Panc1 (cell line): ENCODE measurements around the gene SMCHD1. TPM values are rescaled to one million over a fixed set of nuclear protein-coding genes. Genes with fewer than 3 reads are reported as not detected.
"Not testable (repeated sequence)": the region's sequence is repeated elsewhere in the genome, so short reads cannot be mapped to it uniquely, and the experiment has no call there.

Experiments used
- ATAC-seq: fragments of 200-7000 bp; cut with Tn5 transposase; 2 replicates; pipeline ENCODE4 v1.9.1; 2020; ENCODE audit warnings: mild to moderate bottlenecking, moderate library complexity
- BruUV-seq: library from RNA; stranded (reverse); fragments of 400-500 nt; replicated peaks from 2 replicates; lab custom pipeline; 2021; lab: Mats Ljungman, UMichigan
- CTCF ChIA-PET: fragments of 300-600 bp; sonication (Branson Sonifier 250); formaldehyde crosslinking; loops from one replicate; lab custom pipeline; 2022; ENCODE audit warnings: antibody characterized with exemption; lab: Charles Lee
- POLR2A ChIA-PET: fragments of 300-600 bp; sonication (Branson Sonifier 250); formaldehyde crosslinking; loops from one replicate; lab custom pipeline; 2022; ENCODE audit warnings: antibody characterized with exemption; lab: Charles Lee
- DNase-seq: peaks from one replicate; pipeline ENCODE4 v3.0.0-alpha.2; 2010; ENCODE audit warnings: low read depth, low spot score
- H3K27ac ChIP-seq: 2 replicates; pipeline ENCODE4 v1.5.1; 2011; ENCODE audit warnings: mild to moderate bottlenecking, low read length, inconsistent platforms
- H3K27me3 ChIP-seq: fragments of 200-500 bp; sonication (Bioruptor generic); 2 replicates; pipeline ENCODE4 v1.6.0; 2014; ENCODE audit warnings: low read length, inconsistent platforms; ENCODE audit not compliant: control insufficient read depth, insufficient read depth
- H3K36me3 ChIP-seq: fragments of 200-500 bp; sonication (Bioruptor generic); 2 replicates; pipeline ENCODE4 v1.5.1; 2014; ENCODE audit warnings: inconsistent platforms, mild to moderate bottlenecking, low read length, moderate library complexity; ENCODE audit not compliant: control insufficient read depth, insufficient read depth
- H3K4me1 ChIP-seq: 2 replicates; pipeline ENCODE4 v1.5.1; 2011; ENCODE audit warnings: inconsistent platforms, mild to moderate bottlenecking, low read length, moderate library complexity; ENCODE audit not compliant: control insufficient read depth, insufficient read depth
- H3K4me3 ChIP-seq, 2 experiments: 2 replicates each; pipeline ENCODE4 v1.5.1; 2011 to 2012; ENCODE audit warnings: low read depth in 2 of 2, low read length in 2 of 2, mild to moderate bottlenecking in 2 of 2, inconsistent platforms in 1 of 2, moderate library complexity in 1 of 2
- H3K9me3 ChIP-seq: fragments of 200-500 bp; sonication (Bioruptor generic); 2 replicates; pipeline ENCODE4 v1.5.1; 2014; ENCODE audit warnings: low read depth, mild to moderate bottlenecking, inconsistent platforms, low read length, moderate library complexity; ENCODE audit not compliant: control insufficient read depth, insufficient read depth
- CTCF ChIP-seq: fragments of 450-650 bp; IDR thresholded peaks from 2 replicates; pipeline ENCODE4 v1.5.1; 2017; ENCODE audit warnings: mild to moderate bottlenecking
- POLR2AphosphoS5 ChIP-seq: IDR thresholded peaks from 2 replicates; pipeline ENCODE4 v1.6.1; 2012; ENCODE audit warnings: mild to moderate bottlenecking, low read depth, low read length, moderate library complexity
- REST ChIP-seq, 2 experiments: IDR thresholded peaks; 2 replicates each; pipeline ENCODE4 v1.6.1; 2011 to 2012; ENCODE audit warnings: low read depth in 2 of 2, control low read depth in 1 of 2, low read length in 1 of 2, mild to moderate bottlenecking in 1 of 2, moderate library complexity in 1 of 2; ENCODE audit not compliant: insufficient read depth in 1 of 2
- SIN3A ChIP-seq: IDR thresholded peaks from 2 replicates; pipeline ENCODE4 v1.6.1; 2012; ENCODE audit warnings: low read depth, mild to moderate bottlenecking, low read length, moderate library complexity, borderline replicate concordance; ENCODE audit not compliant: insufficient read depth
- TCF7L2 ChIP-seq: IDR thresholded peaks from 2 replicates; pipeline ENCODE4 v1.6.1; 2011; ENCODE audit warnings: mild to moderate bottlenecking, low read depth, low read length, inconsistent platforms
- in situ Hi-C: cut with HindIII; loops from 2 replicates; pipeline ENCODE4 v1.10.0; 2016; ENCODE audit warnings: low sequenced_read_pairs, low pct_unique_long_range_greater_than_20kb
- intact Hi-C: fragments of 100-400 bp; cut with micrococcal nuclease; formaldehyde crosslinking; loops from one replicate; pipeline ENCODE4 v1.10.0; 2022; ENCODE audit not compliant: unreplicated experiment
- total RNA-seq: library from RNA; stranded (reverse); gene quantifications from one replicate; pipeline ENCODE4 v1.2.1, GENCODE V29; 2021; ENCODE audit not compliant: unreplicated experiment

SMCHD1 gene
- total RNA-seq, 1 experiment from 2014 or later: 40.9 TPM

GRCh38 chr18:2836118-2836517 is 180.6 kb downstream of the SMCHD1 start:
- ATAC-seq, DNase-seq, H3K36me3 ChIP-seq, CTCF ChIA-PET, intact Hi-C loops, H3K4me3 ChIP-seq, H3K27me3 ChIP-seq, in situ Hi-C loops, POLR2A ChIA-PET, H3K27ac ChIP-seq, H3K9me3 ChIP-seq, BruUV-seq, H3K4me1 ChIP-seq: not testable (repeated sequence)

- H3K27me3 ChIP-seq, H3K4me1 ChIP-seq, CTCF ChIA-PET, H3K4me3 ChIP-seq, H3K27ac ChIP-seq, DNase-seq, intact Hi-C loops, H3K36me3 ChIP-seq, POLR2A ChIA-PET, H3K9me3 ChIP-seq, ATAC-seq, in situ Hi-C loops, BruUV-seq: not testable (repeated sequence)
Measured at GRCh38 chr18:2837290-2837689, 181.8 kb downstream of the SMCHD1 start.

- H3K9me3 ChIP-seq: no peaks in the 10 kb centered on the region
- no peaks in the 10 kb centered on the region for H3K36me3 ChIP-seq
- H3K27ac ChIP-seq: no peak overlapping the region
- no TSS peak for BruUV-seq
- in situ Hi-C loops (no loop called here), intact Hi-C loops (no loop called here)
- TF ChIP-seq TCF7L2: no peak
- TF ChIP-seq SIN3A: no peak
- no peak for TF ChIP-seq CTCF
- TF ChIP-seq POLR2AphosphoS5: no peak
- TF ChIP-seq REST (IDR thresholded peaks at IDR 0.05; ENCODE audit: insufficient read depth in 1 of 2, low read depth in 2 of 2, low read length in 1 of 2): no peak
- CTCF ChIA-PET: no interaction called here
- H3K4me3 ChIP-seq: no peak overlapping the region
- POLR2A ChIA-PET: no interaction called here
- peaks cover 10% of the 10 kb centered on the region for H3K27me3 ChIP-seq
- H3K4me1 ChIP-seq: no peaks in the 10 kb centered on the region
- ATAC-seq (no peak), DNase-seq (no peak)
Measured at GRCh38 chr18:2839202-2839601, 183.7 kb downstream of the SMCHD1 start.
